UCSD-AML1 (cell line): ENCODE measurements around the gene ALKBH6.
A peak's percentile ranks its signal among the peaks of the same experiment; 100 is the strongest.
"Not testable (repeated sequence)": the region's sequence is repeated elsewhere in the genome, so short reads cannot be mapped to it uniquely, and the experiment has no call there.

Experiments
- DNase-seq: peaks from one replicate; lab custom pipeline; 2025; ENCODE audit not compliant: unreplicated experiment; lab: John Stamatoyannopoulos, UW

The ALKBH6 gene

DNA sequence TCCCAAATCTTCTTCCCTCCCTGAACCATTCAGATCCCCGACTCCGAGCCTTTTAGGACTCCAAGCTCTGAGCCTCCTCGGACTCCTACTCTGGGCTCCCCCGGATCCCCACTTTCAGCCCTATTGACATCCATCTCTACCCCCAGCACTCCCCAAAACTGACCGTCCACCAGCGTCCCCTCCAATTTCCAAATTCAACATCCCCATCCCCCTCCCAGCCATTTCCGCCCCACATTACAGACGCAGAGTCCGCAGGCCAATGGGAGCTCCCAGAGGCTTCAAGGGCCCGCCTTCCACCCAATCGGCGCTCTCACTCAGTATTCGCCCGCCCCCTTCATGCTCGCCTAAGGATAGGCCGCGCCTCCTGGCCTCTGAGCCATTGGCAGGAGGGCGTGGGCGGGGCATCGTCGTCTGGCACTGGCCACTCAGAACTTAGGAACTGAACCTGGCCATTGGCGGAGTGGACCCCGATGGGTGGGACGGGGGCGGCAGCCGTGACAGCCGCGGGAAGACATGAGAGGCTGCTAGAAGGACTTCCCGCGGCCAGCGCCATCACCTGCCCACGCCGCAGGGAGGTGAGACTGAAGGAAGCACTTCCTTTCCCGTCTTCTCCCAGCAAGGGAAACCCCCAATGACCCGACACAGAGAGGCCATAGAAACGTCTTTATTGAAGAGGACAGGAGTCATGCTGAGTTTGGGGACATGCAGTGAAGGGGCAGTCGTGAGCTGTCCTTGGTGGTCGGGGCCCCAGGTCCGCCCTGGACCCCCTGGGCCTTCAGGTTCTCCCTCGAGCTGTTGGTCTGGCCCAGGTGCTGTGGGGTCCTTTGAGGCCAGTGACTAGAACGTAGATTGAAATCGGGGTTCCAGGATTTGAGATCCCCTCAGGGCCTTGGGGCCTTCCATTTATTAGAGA lies at the start of gene ALKBH6:
Gene ALKBH6, minus strand, starts transcription at position 202 of the 913 bp plus-strand sequence. CDS start 816 bp downstream, outside the sequence.
- DNase-seq, result peak; percentile 99

GRCh38 chr19:36061367-36061766 lies 47.4 kb upstream of the ALKBH6 start:
- DNase-seq, result no peak

DNA sequence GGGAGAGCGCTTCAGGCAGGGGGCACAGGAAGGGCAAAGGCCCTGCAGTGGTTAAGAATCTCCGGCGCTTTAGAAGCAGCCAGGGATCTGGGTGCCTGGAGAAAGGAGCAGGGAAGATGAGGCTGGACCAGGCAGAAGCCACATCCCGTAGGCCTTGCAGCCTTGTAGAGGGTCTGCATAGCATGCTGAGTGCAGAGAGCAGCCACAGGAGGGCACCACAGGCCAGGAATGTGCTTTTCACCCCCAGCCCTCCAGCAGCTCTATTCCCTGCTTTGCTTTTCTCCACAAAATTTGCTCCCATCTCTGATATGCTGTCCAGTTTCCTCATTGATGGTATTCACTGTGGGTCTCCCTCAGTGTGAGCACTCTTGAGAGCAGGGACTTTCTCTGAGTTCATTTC lies 46.4 kb upstream of the ALKBH6 start:
- DNase-seq, result peak; percentile 50

- no peak for DNase-seq
Observed at GRCh38 chr19:36059180-36059910, 45.3 kb upstream of the ALKBH6 start.

DNA sequence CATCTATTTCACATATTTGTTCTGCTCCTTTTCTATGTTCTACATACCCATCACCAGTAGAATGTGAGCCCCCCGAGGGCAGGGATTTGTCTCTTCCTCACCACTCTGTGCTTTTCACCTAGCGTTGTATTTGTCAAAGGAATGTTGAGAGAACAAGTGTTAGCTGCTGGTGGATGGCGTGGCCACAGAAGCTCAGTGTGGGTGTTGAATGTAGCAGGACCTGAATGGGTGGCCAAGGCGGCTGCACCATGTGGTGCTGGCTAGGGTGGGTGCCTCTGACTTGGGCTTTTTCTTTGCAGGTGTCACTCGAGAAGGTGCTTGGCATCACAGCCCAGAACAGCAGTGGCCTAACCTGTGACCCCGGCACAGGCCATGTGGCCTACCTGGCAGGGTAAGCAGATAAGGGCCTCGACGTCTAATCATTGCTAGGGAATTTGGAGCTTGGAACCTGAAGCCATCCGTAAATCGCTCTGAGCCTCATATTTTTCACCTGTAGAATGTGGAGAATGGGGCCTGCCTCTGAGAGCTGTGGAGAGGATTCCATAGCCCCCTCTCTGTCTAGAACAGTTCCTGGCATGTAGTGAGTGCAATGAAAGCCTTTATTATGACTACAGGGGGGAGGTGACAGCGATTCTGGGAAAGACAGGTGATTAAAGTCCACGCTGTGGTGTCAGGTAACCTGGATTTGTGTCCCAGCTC lies 44.6 kb upstream of the ALKBH6 start:
- no peak for DNase-seq

GRCh38 chr19:36054733-36055686 lies 41.0 kb upstream of the ALKBH6 start, which contains the start of gene WDR62:
TSS of gene WDR62 (plus strand) at chr19:36054897. CDS start at chr19:36054972, 75 bp downstream.
- DNase-seq, result peak; percentile 98

DNA sequence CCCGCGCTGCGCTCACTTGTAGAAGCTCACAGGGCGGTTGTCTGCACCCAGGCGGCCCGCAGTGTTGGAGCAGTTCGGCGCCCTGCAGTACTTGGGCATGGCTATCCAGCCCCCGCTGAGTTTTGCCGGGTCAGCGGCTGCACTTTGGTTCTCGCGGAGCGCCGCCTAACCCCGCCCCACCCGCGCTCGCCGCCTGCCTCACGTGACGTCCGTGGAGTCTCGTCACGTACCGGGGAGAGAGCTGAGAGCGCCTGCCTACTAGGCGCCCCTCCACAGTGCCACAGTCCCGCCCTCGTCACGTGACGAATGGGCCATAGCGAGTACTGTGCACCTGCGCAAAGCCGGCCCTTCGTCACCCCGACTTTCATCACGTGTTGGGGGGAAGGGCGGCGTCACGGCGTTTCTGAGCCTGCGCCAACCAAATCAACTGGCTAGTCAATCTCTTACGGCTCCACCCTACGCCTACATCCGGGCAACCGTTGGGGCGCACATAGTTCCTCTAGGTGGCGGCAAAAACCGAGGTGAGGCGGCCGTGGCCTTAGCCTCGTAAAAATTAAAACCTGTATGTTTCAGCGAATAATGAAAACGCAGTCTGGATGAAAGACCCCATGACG lies 40.2 kb upstream of the ALKBH6 start, which contains the start of gene THAP8:
Gene THAP8, minus strand, starts transcription at position 167 of the 614 bp plus-strand sequence. Its CDS starts 68 bp downstream, at position 99.
- DNase-seq, result peak; percentile 99

DNA sequence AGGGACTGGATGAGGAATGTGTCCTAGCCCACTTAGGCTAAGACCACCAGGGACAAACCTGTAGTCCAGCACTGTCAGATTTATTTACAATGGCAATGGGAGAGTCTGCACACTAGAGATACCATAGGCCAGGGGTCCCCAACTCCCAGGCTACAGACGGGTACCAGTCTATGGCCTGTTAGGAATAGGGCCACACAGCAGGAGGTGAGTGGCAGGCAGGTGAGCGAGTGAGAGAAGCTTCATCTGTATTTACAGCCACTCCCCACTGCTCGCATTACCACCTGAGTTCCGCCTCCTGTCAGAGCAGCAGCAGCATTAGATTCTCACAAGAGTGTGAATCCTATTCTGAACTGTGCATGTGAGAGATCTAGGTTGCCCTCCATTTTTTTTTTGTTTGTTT lies 37.6 kb upstream of the ALKBH6 start:
- no peak for DNase-seq

GRCh38 chr19:36051236-36051635 lies 37.2 kb upstream of the ALKBH6 start:
- DNase-seq, result no peak

GRCh38 chr19:36049080-36049698 lies 35.2 kb upstream of the ALKBH6 start:
- no peak for DNase-seq

- DNase-seq, result no peak
Observed at GRCh38 chr19:36047835-36048234, 33.8 kb upstream of the ALKBH6 start.

GRCh38 chr19:36046443-36047050 lies 32.5 kb upstream of the ALKBH6 start:
- DNase-seq, result no peak

DNA sequence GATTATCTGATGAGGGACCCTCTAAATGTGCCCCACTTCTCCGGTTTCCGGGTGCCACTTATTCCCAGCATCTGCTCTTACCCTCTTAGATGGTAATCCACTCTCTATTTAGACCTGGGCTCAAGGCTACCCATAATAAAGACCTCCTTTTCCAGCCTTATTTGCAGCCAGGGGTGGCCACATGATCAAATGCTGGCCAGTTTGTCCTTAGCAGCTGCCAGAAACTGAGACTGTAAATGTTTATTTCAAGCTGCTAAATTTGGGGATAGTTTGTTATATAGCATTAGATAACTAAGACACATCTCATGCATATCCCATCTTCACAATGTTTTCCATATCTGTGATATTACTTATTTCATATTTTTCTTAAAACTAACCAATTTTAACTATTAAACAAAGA lies 29.9 kb upstream of the ALKBH6 start:
- no peak for DNase-seq

GRCh38 chr19:36041831-36042230 lies 27.8 kb upstream of the ALKBH6 start:
- DNase-seq, result no peak

- not testable (repeated sequence) for DNase-seq
Observed at GRCh38 chr19:36041092-36041491, 27.1 kb upstream of the ALKBH6 start.

DNA sequence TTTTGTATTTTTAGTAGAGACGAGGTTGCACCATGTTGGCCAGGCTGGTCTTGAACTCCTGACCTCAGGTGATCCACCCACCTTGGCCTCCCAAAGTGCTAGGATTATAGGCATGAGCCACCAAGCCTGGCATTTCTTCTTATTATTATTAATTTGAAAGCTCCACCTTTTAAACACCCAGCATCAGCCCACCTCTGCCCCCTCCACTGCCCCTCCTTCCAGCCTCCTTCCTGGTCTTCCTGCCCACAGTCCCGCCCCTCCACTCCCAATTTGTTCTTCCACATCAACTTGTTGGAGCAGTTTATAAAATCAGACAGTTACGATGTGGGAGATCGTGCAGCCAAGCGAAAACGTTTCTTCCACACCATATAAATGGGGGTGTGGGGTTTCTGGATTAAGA lies 26.5 kb upstream of the ALKBH6 start:
- no peak for DNase-seq

DNA sequence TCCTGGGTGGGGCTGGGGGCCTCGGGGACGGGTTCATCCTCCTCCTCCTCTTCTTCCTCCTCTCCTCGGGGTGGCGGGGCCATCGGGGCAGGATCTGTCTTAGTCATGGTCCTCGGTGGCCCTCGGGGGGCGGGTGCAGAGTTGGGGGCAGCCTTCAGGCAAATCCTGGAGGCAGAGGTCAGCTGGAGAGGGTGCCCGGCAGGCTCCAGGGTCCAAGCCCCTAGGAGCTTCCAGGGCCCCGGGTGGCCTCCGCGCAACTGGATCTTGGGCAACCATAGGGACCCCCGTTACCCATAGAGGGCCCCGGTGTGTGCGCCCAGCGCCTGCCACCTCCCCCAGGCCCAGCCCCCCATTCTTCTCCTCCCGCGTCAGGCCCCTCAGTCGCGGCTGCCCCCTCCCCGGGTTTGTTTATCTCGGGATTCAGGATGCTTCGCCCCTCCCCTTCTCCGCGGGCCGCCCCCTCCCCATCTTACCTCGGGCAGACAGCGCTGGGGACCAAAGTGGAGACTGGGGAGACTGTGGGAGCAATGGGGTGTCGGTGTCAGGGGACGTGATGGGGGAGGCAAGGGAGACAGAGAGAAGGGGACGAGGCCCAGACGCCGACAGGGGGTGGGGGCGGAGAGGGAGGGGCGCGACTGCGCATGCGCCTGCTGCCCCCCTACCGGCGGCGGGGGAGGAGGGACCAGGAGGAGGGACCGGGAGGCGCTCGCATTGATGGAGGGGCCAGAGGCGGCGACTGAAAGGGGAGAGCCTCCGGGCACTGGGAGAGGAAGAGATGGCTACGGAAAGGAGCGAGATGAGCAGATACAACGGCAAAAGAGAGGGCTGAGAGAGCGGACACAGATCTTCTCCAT lies 18.5 kb upstream of the ALKBH6 start, which contains the start of gene CLIP3:
Gene CLIP3, minus strand, starts transcription at position 623 of the 854 bp plus-strand sequence. Its CDS starts 516 bp downstream, at position 107.
- no peak for DNase-seq

DNA sequence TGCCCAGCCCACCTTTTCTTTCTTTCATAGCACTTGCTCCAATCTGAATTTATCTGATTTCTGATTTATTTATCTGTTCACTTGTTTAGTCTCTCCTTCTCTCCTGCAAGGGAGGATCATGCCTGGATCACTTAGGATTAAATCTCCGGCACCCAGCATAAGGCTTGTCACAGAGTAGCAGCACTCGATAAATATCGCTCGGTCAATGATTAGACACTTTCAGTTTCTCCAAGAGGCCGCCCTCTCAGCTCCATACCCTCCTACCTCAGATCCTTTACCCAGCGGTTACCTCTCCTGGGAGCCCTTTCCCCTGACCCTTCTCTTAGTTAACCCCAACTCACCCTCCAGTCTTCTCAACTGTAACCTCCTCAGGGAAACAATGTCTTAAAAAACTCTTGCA lies 17.3 kb upstream of the ALKBH6 start:
- no peak for DNase-seq
